Right lobe of liver (tissue), 6 donors: ENCODE measurements around the gene CCDC63. TPM values are rescaled to one million over a fixed set of nuclear protein-coding genes. Genes with fewer than 3 reads are reported as not detected.

Source experiments
- ATAC-seq, 4 donors: fragments of 200-7000 bp; cut with Tn5 transposase; one replicate each; pipeline ENCODE4 v1.9.1; 2020; ENCODE audit warnings: mild to moderate bottlenecking in 4 of 4, moderate library complexity in 4 of 4
- DNase-seq, 3 donors: peaks; one replicate each; pipeline ENCODE4 v3.0.0-alpha.2; 2020
- H3K27ac ChIP-seq, 3 donors: fragments of 200-600 bp; one replicate each; pipeline ENCODE4 v1.8.0; 2022
- H3K27me3 ChIP-seq, 2 donors: fragments of 200-600 bp; one replicate each; pipeline ENCODE4 v1.8.0; 2022
- H3K36me3 ChIP-seq, 4 donors: fragments of 200-600 bp; sonication (generic) in 1 of 4; one replicate each; pipeline versions ENCODE4 v1.5.1 to v1.8.0; 2017 to 2022; ENCODE audit warnings: control low read depth in 1 of 4
- H3K4me1 ChIP-seq, 4 donors: fragments of 200-600 bp; sonication (generic) in 1 of 4; one replicate each; pipeline versions ENCODE4 v1.5.1 to v1.8.0; 2017 to 2022; ENCODE audit warnings: control low read depth in 1 of 4
- H3K4me3 ChIP-seq, 3 donors: fragments of 200-600 bp; one replicate each; pipeline ENCODE4 v1.8.0; 2022
- H3K9me3 ChIP-seq, 4 donors: fragments of 200-600 bp; sonication (generic) in 1 of 4; one replicate each; pipeline versions ENCODE4 v1.5.1 to v1.8.0; 2017 to 2022; ENCODE audit warnings: control low read depth in 1 of 4
- POLR2A ChIP-seq: fragments of 450-650 bp; IDR thresholded peaks from one replicate; pipeline ENCODE4 v1.6.1; 2017; ENCODE audit warnings: antibody characterized with exemption, mild to moderate bottlenecking
- WGBS: methylation state at CpG from one replicate; pipeline ENCODE4 v1.1.6; 2018; ENCODE audit warnings: low coverage, low lambda C conversion rate; ENCODE audit not compliant: insufficient coverage; ENCODE audit errors: missing lambda C conversion rate; 5-methylcytosine and 5-hydroxymethylcytosine counted together
- intact Hi-C, 2 donors: fragments of 100-400 bp; cut with DNase I; formaldehyde crosslinking; loops; one replicate each; pipeline versions ENCODE4 v1.11.2 to v1.14.1; 2022
- total RNA-seq, 6 experiments: library from RNA; depleted of rRNA in 2 of 6; stranded (reverse); fragments of >200 nt in 2 of 6; fragmentation: NEBNext Ultra II Directional in 3 of 6; extraction: Animal tissue kit (Norgen Biotek cat#: 25700) in 3 of 6; gene quantifications; one replicate each; pipeline versions ENCODE4 v1.1.0 to v1.2.4, GENCODE V29; 2016 to 2023
- TF ChIP-seq, protein P1 (sequence below), 4 donors: fragments of 200-600 bp in 3 of 4; fragments of 450-650 bp in 1 of 4; IDR thresholded peaks; one replicate each; pipeline versions ENCODE4 v1.5.1 to v1.8.0; 2016 to 2022; ENCODE audit warnings: antibody characterized with exemption in 4 of 4, mild to moderate bottlenecking in 2 of 4
- donor health status: DM: no; HTN: yes; CAD: no.
- donor health status: DM: no; HTN: no; CAD: no.
- donor health status: DM: no; HTN: no; CAD: no.
- donor health status: DM: no; HTN: yes; CAD: no.
- donor health status: DM: no; HTN: yes; CAD: no.

Gene CCDC63
- total RNA-seq, 6 experiments from 2014 or later: not detected

DNA sequence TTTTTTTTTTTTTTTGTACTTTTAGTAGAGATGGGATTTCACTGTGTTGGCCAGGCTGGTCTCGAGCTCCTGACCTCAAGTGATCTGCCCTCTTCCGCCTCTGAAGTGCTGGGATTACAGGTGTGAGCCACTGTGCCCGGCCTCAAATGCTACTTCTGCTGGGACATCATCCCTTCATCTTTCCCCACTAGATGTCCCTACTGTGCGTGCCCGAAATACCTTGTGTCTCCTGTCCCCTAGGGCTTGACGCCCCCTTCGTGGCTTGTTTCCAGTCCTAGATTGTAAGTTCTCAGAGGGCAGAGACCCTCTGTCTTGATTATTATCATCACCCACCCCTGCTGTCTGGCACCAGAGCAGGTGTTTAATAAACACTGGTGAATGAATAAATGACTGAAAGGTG is 14.9 kb downstream of the CCDC63 start:
- intact Hi-C loops: no loop called here

DNA sequence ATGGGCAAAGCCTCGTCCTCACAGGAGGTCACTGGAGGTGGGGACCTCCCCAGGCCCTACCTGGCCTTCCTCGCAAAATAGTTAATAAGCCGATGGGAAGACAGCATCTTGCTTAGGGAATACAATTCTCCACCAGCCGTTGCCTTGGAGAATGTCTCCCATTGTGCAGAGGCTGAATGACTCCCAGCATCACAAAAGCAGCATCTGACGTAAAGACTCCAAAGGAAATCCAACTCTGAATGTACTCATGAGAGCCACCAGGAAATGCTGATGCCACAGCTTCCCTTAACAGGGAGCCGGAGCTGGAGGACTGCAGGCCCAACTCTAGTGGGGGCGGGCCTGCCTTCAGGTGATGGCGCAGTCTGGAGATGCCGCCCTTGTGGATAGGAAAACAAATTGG is 15.5 kb downstream of the CCDC63 start:
- intact Hi-C loops: no loop called here
- WGBS: 80% methylated on average over 1 of the region's 9 CpGs
- Histone ChIP-seq H3K27me3 (no peaks in the 10 kb centered on the region), H3K9me3 (no peaks in the 10 kb centered on the region), H3K4me3 (no peak overlapping the region), H3K27ac (no peak overlapping the region), H3K4me1 (no peaks in the 10 kb centered on the region), H3K36me3 (no peaks in the 10 kb centered on the region)
- ATAC-seq (no peak), DNase-seq (no peak)
- TF ChIP-seq, protein P1, sequence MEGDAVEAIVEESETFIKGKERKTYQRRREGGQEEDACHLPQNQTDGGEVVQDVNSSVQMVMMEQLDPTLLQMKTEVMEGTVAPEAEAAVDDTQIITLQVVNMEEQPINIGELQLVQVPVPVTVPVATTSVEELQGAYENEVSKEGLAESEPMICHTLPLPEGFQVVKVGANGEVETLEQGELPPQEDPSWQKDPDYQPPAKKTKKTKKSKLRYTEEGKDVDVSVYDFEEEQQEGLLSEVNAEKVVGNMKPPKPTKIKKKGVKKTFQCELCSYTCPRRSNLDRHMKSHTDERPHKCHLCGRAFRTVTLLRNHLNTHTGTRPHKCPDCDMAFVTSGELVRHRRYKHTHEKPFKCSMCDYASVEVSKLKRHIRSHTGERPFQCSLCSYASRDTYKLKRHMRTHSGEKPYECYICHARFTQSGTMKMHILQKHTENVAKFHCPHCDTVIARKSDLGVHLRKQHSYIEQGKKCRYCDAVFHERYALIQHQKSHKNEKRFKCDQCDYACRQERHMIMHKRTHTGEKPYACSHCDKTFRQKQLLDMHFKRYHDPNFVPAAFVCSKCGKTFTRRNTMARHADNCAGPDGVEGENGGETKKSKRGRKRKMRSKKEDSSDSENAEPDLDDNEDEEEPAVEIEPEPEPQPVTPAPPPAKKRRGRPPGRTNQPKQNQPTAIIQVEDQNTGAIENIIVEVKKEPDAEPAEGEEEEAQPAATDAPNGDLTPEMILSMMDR (IDR thresholded peaks at IDR 0.05): no peak
- TF ChIP-seq POLR2A: no peak

More for the DNA sequence above, 14.9 kb downstream of the CCDC63 start:
- Histone ChIP-seq H3K27ac (no peak overlapping the region), H3K27me3 (no peaks in the 10 kb centered on the region), H3K4me3 (no peak overlapping the region), H3K36me3 (no peaks in the 10 kb centered on the region), H3K4me1 (no peaks in the 10 kb centered on the region), H3K9me3 (no peaks in the 10 kb centered on the region)
- DNase-seq (no peak), ATAC-seq (no peak)
- 70% methylated on average over 7 of the region's 7 CpGs for WGBS
- no peak for TF ChIP-seq POLR2A
- TF ChIP-seq, protein P1 (IDR thresholded peaks at IDR 0.05): no peak

DNA sequence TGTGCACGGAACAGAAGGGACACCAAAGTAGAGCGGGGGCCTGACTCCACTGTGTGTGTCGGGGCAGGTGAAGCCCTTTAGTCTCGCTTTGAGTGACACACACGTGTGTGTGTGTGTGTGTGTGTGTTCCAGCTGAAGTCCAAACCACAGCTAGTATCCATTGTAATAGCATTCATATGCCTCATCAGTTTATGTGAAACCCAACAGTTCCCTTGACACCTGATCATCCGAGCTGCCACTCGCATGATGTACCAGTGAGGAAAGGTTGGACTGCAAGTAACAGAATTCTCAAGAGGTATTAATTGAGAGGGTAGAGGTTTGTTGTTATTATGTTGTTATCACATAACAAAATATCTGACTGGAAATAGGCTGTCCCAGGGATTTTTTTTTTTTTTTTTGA is 16.4 kb downstream of the CCDC63 start:
- intact Hi-C loops: no loop called here
- H3K36me3 ChIP-seq: no peaks in the 10 kb centered on the region
- H3K27me3 ChIP-seq: no peaks in the 10 kb centered on the region
- no peak for DNase-seq
- no peaks in the 10 kb centered on the region for H3K4me1 ChIP-seq
- TF ChIP-seq, protein P1 (IDR thresholded peaks at IDR 0.05): no peak
- TF ChIP-seq POLR2A: no peak
- ATAC-seq: no peak
- no peak overlapping the region for H3K27ac ChIP-seq
- no peak overlapping the region for H3K4me3 ChIP-seq
- 100% methylated on average over 1 of the region's 7 CpGs for WGBS
- no peaks in the 10 kb centered on the region for H3K9me3 ChIP-seq

DNA sequence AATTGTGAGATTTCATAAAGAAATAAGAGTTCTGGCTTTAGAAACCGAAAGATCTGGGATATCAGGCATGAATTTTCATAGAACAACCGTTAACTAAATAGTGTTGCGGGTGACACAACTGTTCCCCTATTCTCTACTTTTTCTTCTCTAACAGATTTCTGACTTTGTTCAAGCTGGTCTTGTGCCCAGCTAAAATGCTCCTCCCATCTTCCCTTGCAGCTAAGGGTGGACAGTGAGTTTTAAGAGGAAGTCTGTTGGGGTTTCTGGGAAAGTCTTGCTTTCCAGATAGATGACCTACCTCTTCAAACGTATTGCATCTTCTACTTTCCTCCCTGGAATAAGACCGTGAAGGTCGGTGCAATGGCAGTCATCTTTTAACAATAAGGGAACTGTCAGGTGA is 18.7 kb downstream of the CCDC63 start:
- Histone ChIP-seq H3K4me3 (no peak overlapping the region), H3K27me3 (no peaks in the 10 kb centered on the region), H3K27ac (no peak overlapping the region), H3K36me3 (no peaks in the 10 kb centered on the region), H3K9me3 (no peaks in the 10 kb centered on the region), H3K4me1 (no peaks in the 10 kb centered on the region)
- TF ChIP-seq, protein P1 (IDR thresholded peaks at IDR 0.05): no peak
- no peak for TF ChIP-seq POLR2A
- 72% methylated on average over 6 of the region's 6 CpGs for WGBS
- DNase-seq (no peak), ATAC-seq (peak in 1 of 4 donors; percentile 36)
- intact Hi-C loops: no loop called here

DNA sequence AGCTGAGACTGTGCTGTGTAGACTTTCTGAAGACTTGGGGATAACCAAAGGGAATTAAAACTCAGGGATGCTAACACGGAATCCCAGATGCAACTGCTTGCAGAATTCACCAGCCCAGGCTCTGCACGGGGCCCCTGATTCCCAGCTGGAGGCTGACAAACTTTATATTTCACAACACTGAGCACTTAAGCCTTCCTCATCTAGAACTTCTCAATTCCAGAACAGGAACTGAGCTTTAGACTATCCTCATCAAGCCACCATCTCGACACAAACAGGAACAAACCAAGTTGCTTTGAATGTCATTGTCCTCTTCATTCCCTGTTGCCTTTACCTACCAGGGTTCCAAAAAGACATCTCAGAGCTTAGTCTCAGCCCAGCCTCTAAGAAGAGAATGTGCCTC is 22.2 kb downstream of the CCDC63 start:
- Histone ChIP-seq H3K4me1 (no peaks in the 10 kb centered on the region), H3K27me3 (no peaks in the 10 kb centered on the region), H3K4me3 (no peak overlapping the region), H3K36me3 (no peaks in the 10 kb centered on the region), H3K27ac (no peak overlapping the region), H3K9me3 (no peaks in the 10 kb centered on the region)
- DNase-seq (no peak), ATAC-seq (peak; percentile 32 to 68 (median 44))
- 55% methylated on average over 3 of the region's 3 CpGs for WGBS
- TF ChIP-seq, protein P1 (IDR thresholded peaks at IDR 0.05): no peak
- no peak for TF ChIP-seq POLR2A
- intact Hi-C loops: no loop called here
